Neural crest cell (in vitro differentiated cells): Measurements from ENCODE around the gene TNFAIP8L3. TPM values are rescaled to one million over a fixed set of nuclear protein-coding genes. Genes with fewer than 3 reads are reported as not detected.
"Not testable (repeated sequence)": the region's sequence is repeated elsewhere in the genome, so short reads cannot be mapped to it uniquely, and the experiment has no call there.

Experiments used
- DNase-seq: peaks from one replicate; pipeline ENCODE4 v3.0.0; 2021; ENCODE audit warnings: low read depth, mixed read lengths, low spot score
- H3K27ac Mint-ChIP-seq: one replicate; pipeline ENCODE4 v1.8.0; 2021; ENCODE audit warnings: mild to moderate bottlenecking, mixed read lengths; ENCODE audit not compliant: unreplicated experiment
- H3K27me3 Mint-ChIP-seq: 2 replicates; pipeline ENCODE4 v1.8.0; 2021; ENCODE audit warnings: low read depth, mild to moderate bottlenecking, mixed read lengths
- H3K36me3 Mint-ChIP-seq: 2 replicates; pipeline ENCODE4 v1.8.0; 2021; ENCODE audit warnings: low read depth, mild to moderate bottlenecking, mixed read lengths
- H3K4me1 Mint-ChIP-seq: 2 replicates; pipeline ENCODE4 v1.8.0; 2021; ENCODE audit warnings: mixed read lengths
- H3K4me3 Mint-ChIP-seq: one replicate; pipeline ENCODE4 v1.8.0; 2021; ENCODE audit warnings: mild to moderate bottlenecking, mixed read lengths
- H3K9me3 Mint-ChIP-seq: 2 replicates; pipeline ENCODE4 v1.8.0; 2021; ENCODE audit warnings: mixed read lengths
- total RNA-seq: library from RNA; stranded (reverse); gene quantifications from 2 replicates; pipeline ENCODE4 v1.2.1, GENCODE V29; 2021
- TF ChIP-seq, protein P1 (sequence below): fragments of 200-600 bp; sonication (generic); conservative IDR thresholded peaks from 2 replicates; pipeline ENCODE4 v1.5.0; 2021; ENCODE audit warnings: antibody characterized with exemption, mild to moderate bottlenecking

Gene TNFAIP8L3
- total RNA-seq, 1 donor from 2014 or later: not detected

GRCh38 chr15:51131596-51132290, 37.0 kb upstream of the TNFAIP8L3 start:
- H3K36me3 Mint-ChIP-seq: no peaks in the 10 kb centered on the region
- no peaks in the 10 kb centered on the region for H3K27me3 Mint-ChIP-seq
- DNase-seq: no peak
- no peak overlapping the region for H3K27ac Mint-ChIP-seq
- no peaks in the 10 kb centered on the region for H3K4me1 Mint-ChIP-seq
- TF ChIP-seq, protein P1, sequence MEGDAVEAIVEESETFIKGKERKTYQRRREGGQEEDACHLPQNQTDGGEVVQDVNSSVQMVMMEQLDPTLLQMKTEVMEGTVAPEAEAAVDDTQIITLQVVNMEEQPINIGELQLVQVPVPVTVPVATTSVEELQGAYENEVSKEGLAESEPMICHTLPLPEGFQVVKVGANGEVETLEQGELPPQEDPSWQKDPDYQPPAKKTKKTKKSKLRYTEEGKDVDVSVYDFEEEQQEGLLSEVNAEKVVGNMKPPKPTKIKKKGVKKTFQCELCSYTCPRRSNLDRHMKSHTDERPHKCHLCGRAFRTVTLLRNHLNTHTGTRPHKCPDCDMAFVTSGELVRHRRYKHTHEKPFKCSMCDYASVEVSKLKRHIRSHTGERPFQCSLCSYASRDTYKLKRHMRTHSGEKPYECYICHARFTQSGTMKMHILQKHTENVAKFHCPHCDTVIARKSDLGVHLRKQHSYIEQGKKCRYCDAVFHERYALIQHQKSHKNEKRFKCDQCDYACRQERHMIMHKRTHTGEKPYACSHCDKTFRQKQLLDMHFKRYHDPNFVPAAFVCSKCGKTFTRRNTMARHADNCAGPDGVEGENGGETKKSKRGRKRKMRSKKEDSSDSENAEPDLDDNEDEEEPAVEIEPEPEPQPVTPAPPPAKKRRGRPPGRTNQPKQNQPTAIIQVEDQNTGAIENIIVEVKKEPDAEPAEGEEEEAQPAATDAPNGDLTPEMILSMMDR: no peak
- H3K4me3 Mint-ChIP-seq: no peak overlapping the region
- H3K9me3 Mint-ChIP-seq: no peaks in the 10 kb centered on the region

DNA sequence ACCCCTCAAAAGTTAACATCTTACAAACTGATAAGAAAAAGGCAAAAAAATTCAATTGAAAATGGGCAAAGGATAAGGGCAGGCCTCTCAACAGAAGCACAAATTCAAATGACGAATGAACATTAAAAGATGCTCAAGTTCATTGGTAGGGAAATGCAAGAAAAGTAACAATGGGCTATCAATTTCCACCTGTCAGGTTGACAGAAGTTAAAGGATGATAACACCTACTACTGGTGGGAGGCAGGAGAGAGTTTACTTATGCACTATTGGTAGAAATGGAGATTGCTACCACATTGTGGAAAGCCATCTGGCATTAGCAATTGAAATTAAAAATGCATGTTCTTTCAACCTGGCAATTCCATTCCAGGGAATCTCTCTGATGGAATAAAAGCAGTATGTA, 35.6 kb upstream of the TNFAIP8L3 start:
- Mint-ChIP-seq H3K27ac (no peak overlapping the region), H3K9me3 (peaks cover 3% of the 10 kb centered on the region), H3K4me3 (no peak overlapping the region), H3K27me3 (no peaks in the 10 kb centered on the region), H3K4me1 (no peaks in the 10 kb centered on the region), H3K36me3 (no peaks in the 10 kb centered on the region)
- DNase-seq: no peak
- TF ChIP-seq, protein P1: no peak

GRCh38 chr15:51129535-51130188, 35.0 kb upstream of the TNFAIP8L3 start:
- TF ChIP-seq, protein P1: no peak
- Mint-ChIP-seq H3K27me3 (no peaks in the 10 kb centered on the region), H3K4me3 (no peak overlapping the region), H3K27ac (no peak overlapping the region), H3K36me3 (no peaks in the 10 kb centered on the region), H3K4me1 (no peaks in the 10 kb centered on the region), H3K9me3 (peaks cover 3% of the 10 kb centered on the region)
- no peak for DNase-seq

DNA sequence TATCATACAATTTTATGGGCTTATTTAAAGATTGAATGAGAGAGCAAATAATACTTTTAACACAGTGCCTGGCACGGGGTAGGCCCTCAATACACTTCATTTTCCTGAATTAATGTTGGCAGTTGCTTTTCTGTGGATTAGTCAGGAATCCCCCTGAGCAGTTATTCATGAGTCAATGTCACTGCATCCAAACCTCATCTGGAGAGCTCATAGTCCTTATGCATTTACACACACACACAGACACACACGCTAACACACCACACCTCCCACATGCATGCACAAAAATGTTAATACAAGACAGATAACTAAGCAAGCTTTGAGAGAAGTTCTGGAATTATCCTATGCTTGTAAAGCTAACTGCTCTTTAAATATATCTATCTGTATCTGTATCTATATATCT, 34.0 kb upstream of the TNFAIP8L3 start:
- no peak for DNase-seq
- Mint-ChIP-seq H3K4me1 (no peaks in the 10 kb centered on the region), H3K27me3 (no peaks in the 10 kb centered on the region), H3K36me3 (no peaks in the 10 kb centered on the region), H3K4me3 (no peak overlapping the region), H3K9me3 (peaks cover 3% of the 10 kb centered on the region), H3K27ac (no peak overlapping the region)
- TF ChIP-seq, protein P1: no peak

DNA sequence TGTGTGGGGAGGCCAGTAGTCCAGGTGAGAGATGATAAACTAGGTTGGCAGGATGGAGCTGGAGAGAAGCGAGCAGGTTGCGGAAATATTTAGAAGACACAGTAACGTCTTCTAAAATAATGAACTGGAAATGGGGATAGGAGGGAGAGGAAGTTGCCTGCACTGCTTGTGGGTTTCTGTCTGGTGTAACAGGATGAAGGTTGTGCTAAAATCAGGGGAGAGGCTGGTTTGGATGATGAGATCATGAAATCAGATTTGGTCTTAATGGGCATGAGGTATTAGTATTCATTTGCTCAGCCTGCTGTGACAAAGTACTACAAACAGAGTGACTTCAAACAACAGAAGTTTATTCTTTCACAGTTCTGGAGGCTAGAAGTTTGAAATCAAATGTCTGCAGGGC, 32.1 kb upstream of the TNFAIP8L3 start:
- no peak for DNase-seq
- H3K4me3 Mint-ChIP-seq: no peak overlapping the region
- TF ChIP-seq, protein P1: no peak
- no peaks in the 10 kb centered on the region for H3K27me3 Mint-ChIP-seq
- H3K27ac Mint-ChIP-seq: no peak overlapping the region
- H3K4me1 Mint-ChIP-seq: no peaks in the 10 kb centered on the region
- H3K36me3 Mint-ChIP-seq: no peaks in the 10 kb centered on the region
- H3K9me3 Mint-ChIP-seq: peaks cover 3% of the 10 kb centered on the region

DNA sequence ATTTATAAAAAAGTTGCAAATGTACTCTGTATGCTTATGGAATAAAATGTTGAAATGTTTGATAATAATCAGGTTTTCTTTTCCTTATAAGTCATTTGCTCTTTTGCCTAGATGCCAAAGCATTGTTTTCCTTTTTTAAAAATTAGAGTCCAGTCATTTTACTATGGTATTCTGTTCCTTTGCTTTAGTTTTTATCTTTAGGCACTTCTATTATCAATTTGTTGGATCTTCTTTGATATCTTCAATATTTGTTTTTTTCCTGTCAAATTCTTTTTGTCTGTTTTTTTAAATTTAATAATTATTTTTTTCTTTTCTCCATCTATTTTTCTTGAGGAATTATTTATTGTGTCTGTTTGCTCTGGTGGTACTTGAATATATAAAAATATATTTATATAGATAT, 28.3 kb upstream of the TNFAIP8L3 start:
- H3K4me1 Mint-ChIP-seq, H3K27ac Mint-ChIP-seq: not testable (repeated sequence)

More for the DNA sequence above, 28.3 kb upstream of the TNFAIP8L3 start:
- H3K9me3 Mint-ChIP-seq, H3K4me3 Mint-ChIP-seq, H3K36me3 Mint-ChIP-seq, H3K27me3 Mint-ChIP-seq, DNase-seq: not testable (repeated sequence)
